SKM-1 treated with dmso at 0.1 percent for 144 hours (cell line): Measurements from ENCODE around the gene PCDHGA5.
"Not testable (repeated sequence)": the region's sequence is repeated elsewhere in the genome, so short reads cannot be mapped to it uniquely, and the experiment has no call there.

ENCODE experiments used
- DNase-seq: peaks from one replicate; lab custom pipeline; 2025; ENCODE audit not compliant: unreplicated experiment; lab: John Stamatoyannopoulos, UW

The PCDHGA5 gene

GRCh38 chr5:141384471-141385267, 20.7 kb downstream of the PCDHGA5 start:
- DNase-seq = no peak

GRCh38 chr5:141387557-141388311, 23.8 kb downstream of the PCDHGA5 start, which contains the start of gene PCDHGB4:
Gene PCDHGB4 (plus strand): TSS chr5:141387698. CDS start chr5:141387885, 187 bp downstream.
- not testable (repeated sequence) for DNase-seq

- no peak for DNase-seq
These were observed 24.7 kb downstream of the PCDHGA5 start for GRCh38 chr5:141388661-141389060.

GRCh38 chr5:141389153-141390042, 25.4 kb downstream of the PCDHGA5 start:
- no peak for DNase-seq

GRCh38 chr5:141392429-141393198, 28.7 kb downstream of the PCDHGA5 start, which contains the start of gene PCDHGA8:
Gene PCDHGA8 (plus strand): TSS chr5:141392633. CDS start chr5:141392814, 181 bp downstream.
- no peak for DNase-seq

- DNase-seq = no peak
These were observed 29.3 kb downstream of the PCDHGA5 start for GRCh38 chr5:141393267-141393666.

- not testable (repeated sequence) for DNase-seq
These were observed 30.6 kb downstream of the PCDHGA5 start for GRCh38 chr5:141394401-141395187.

- DNase-seq = peak; percentile 14
These were observed 34.0 kb downstream of the PCDHGA5 start, which contains the start of gene PCDHGB5 for GRCh38 chr5:141397756-141398551. Gene PCDHGB5 (plus strand): TSS chr5:141397947. CDS start chr5:141398128, 181 bp downstream.

GRCh38 chr5:141398608-141399007, 34.6 kb downstream of the PCDHGA5 start:
- DNase-seq = no peak

- no peak for DNase-seq
These were observed 35.7 kb downstream of the PCDHGA5 start for GRCh38 chr5:141399555-141400258.

- no peak for DNase-seq
These were observed 38.7 kb downstream of the PCDHGA5 start, which contains the start of gene PCDHGA9 for GRCh38 chr5:141402553-141403243. Gene PCDHGA9 (plus strand): TSS chr5:141402778. CDS start chr5:141402953, 175 bp downstream.

- no peak for DNase-seq
These were observed 39.4 kb downstream of the PCDHGA5 start for GRCh38 chr5:141403387-141403786.

- DNase-seq = not testable (repeated sequence)
These were observed 44.0 kb downstream of the PCDHGA5 start, which contains the start of gene PCDHGB6 for GRCh38 chr5:141407790-141408505. Gene PCDHGB6 (plus strand): TSS chr5:141408021. CDS start chr5:141408203, 182 bp downstream.

- no peak for DNase-seq
These were observed 45.8 kb downstream of the PCDHGA5 start for GRCh38 chr5:141409598-141410306.

GRCh38 chr5:141411575-141411974, 47.6 kb downstream of the PCDHGA5 start:
- DNase-seq = no peak
